Kidney epithelial cell (primary cell): ENCODE data around the gene SLC6A7. TPM values are rescaled to one million over a fixed set of nuclear protein-coding genes. Genes with fewer than 3 reads are reported as not detected.

Experiments used
- DNase-seq: peaks from one replicate; pipeline ENCODE4 v3.0.0-alpha.2; 2010; ENCODE audit warnings: low read depth
- H3K27me3 ChIP-seq: 2 replicates; pipeline ENCODE4 v1.6.0; 2011; ENCODE audit warnings: low read length; ENCODE audit not compliant: control insufficient read depth, insufficient read depth
- H3K36me3 ChIP-seq: 2 replicates; pipeline ENCODE4 v1.5.1; 2011; ENCODE audit warnings: low read length; ENCODE audit not compliant: control insufficient read depth, insufficient read depth
- H3K4me3 ChIP-seq: 2 replicates; pipeline ENCODE4 v1.5.1; 2011; ENCODE audit warnings: low read depth, mild to moderate bottlenecking, control low read depth, low read length
- CTCF ChIP-seq: IDR thresholded peaks from 2 replicates; pipeline ENCODE4 v1.5.1; 2011; ENCODE audit warnings: mild to moderate bottlenecking, moderate library complexity, low read length, control low read depth, inconsistent platforms; ENCODE audit not compliant: insufficient read depth, poor library complexity, severe bottlenecking
- total RNA-seq: library from RNA; depleted of rRNA; stranded (reverse); fragments of >200 nt; gene quantifications from 2 replicates; pipeline ENCODE4 v1.2.3, GENCODE V29; 2015

The SLC6A7 gene
- total RNA-seq, 1 donor from 2014 or later = not detected

DNA sequence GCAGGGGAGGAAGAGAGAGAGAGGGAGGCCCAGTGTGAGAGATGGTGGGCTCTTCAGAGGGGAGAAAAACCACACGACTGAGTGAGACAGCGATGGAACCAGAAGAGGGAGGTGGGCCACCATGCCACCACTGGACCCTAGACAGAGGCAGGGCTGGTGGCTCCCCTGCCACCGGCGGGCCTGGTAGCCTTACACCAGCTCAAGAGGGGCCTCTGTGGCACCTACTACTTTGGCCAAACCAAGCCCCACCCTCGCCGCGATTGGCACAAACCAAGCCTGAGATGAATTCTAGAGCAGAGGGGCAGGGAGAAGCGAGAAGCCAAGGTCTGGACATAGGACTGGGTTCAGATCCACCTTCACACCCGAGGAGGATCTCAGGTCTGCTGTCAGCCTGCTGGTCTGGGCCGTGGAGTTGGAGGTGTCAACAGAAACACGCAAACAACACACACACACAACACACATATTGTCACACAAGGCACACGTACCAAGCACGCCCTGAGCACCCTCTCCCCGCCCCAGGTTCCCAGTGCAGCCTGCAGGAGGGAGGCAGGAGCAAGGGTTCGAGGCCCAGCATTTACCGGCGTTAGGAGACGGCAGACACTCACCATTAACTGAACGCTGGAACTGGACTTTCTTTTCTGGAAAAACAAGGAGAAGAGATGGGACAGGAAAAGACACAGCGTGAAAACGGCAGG lies 49.4 kb downstream of the SLC6A7 start:
- no peak for TF ChIP-seq CTCF
- no peak overlapping the region for H3K4me3 ChIP-seq
- H3K36me3 ChIP-seq = no peaks in the 10 kb centered on the region
- no peaks in the 10 kb centered on the region for H3K27me3 ChIP-seq
- DNase-seq = no peak

DNA sequence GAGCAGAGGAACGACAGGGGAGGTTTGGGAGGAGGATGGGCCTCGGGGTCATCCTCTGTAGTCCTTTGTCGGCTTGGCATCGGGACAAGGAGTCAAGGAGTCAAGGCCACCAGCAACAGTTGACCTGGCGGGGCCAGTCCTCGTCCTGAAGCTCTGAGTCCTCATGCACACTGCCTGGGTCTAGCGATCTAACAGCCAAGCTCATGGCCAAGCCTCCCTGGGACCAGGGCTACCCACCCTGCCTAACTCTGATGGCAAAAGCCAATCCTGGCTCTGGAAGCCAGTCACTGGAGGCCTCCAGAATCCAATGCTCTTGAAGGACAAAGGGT lies 49.9 kb downstream of the SLC6A7 start:
- DNase-seq = no peak
- no peak for TF ChIP-seq CTCF
- Histone ChIP-seq H3K4me3 (no peak overlapping the region), H3K36me3 (no peaks in the 10 kb centered on the region), H3K27me3 (peaks cover 2% of the 10 kb centered on the region)

DNA sequence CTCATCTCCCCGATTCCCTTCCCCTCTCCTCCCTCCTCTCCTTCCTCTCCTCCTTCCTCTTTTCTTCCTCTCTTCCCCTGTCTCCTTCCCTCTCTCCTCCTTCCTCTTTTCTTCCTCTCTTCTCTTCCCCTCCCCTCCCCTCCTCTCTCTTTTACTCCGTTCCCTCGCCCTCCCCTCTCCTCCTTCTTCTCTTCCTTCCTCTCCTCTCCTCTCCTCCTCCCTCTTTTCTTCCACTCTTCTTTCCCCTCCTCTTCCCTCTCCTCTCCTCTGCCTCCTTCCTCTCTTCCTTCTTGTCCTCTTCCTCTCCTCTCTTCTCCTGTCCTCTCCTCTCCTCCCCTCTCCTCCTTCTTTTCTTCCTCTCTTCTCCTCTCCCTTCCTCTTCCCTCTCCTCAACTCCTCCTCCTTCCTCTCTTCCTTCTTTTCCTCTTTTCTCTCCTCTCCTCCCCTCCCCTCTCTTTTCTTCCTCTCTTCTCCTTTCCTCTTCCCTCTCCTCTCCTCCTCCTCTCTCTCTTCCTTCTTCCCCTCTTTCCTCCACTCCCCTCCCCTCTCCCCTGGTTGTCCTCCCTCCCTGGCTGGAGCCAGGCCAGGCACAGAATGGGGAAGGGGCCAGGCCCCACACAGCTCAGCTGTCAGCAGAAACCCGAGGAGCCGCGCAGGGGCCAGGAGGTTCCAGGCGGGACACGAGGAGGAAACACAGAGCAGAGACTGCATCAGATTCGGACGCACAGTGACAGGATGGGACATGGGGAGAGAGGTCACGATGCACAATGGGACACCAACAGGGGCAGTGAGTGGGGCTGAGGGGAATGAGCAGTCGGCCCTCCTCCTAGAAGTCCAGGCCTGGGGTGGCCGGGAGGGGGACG lies 51.7 kb downstream of the SLC6A7 start:
- Histone ChIP-seq H3K4me3 (no peak overlapping the region), H3K27me3 (peaks cover 2% of the 10 kb centered on the region), H3K36me3 (no peaks in the 10 kb centered on the region)
- TF ChIP-seq CTCF = no peak
- no peak for DNase-seq

- H3K4me3 ChIP-seq = no peak overlapping the region
- no peak for TF ChIP-seq CTCF
- peaks cover 2% of the 10 kb centered on the region for H3K27me3 ChIP-seq
- H3K36me3 ChIP-seq = no peaks in the 10 kb centered on the region
- no peak for DNase-seq
Measured at GRCh38 chr5:150242251-150242894, 52.5 kb downstream of the SLC6A7 start.

DNA sequence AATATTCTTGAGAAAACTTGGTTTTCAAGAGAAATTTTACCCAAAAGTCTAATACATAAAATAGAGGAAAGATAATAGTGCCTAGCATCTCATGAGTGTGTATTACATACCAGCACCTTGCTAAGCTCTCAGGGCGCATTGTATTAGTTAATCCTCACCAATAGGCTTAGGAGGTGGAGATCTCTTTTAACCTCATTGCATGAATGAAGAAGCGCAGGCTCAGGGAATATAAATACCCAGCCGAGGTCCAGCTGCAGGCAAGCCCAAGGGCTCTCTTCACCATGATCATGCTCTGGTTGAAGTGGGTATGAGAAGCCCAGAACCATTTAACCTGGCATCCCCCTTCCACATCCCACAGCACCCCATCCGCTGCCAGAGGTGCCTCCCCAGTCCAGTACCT lies 53.7 kb downstream of the SLC6A7 start:
- H3K4me3 ChIP-seq = no peak overlapping the region
- TF ChIP-seq CTCF = no peak
- peaks cover 2% of the 10 kb centered on the region for H3K27me3 ChIP-seq
- DNase-seq = no peak
- H3K36me3 ChIP-seq = no peaks in the 10 kb centered on the region
